A673 (cell line): ENCODE results near the gene DNAH9. TPM values are rescaled to one million over a fixed set of nuclear protein-coding genes. Genes with fewer than 3 reads are reported as not detected.
A peak's percentile ranks its signal among the peaks of the same experiment; 100 is the strongest.
"Not testable (repeated sequence)": the region's sequence is repeated elsewhere in the genome, so short reads cannot be mapped to it uniquely, and the experiment has no call there.

ENCODE experiments used
- BruUV-seq: library from RNA; stranded (reverse); fragments of 400-500 nt; replicated peaks from 2 replicates; lab custom pipeline; 2021; lab: Mats Ljungman, UMichigan
- CTCF ChIA-PET: fragments of 300-600 bp; sonication (Branson Sonifier 250); formaldehyde crosslinking; loops from one replicate; lab custom pipeline; 2022; ENCODE audit warnings: antibody characterized with exemption; lab: Charles Lee
- POLR2A ChIA-PET: fragments of 300-600 bp; sonication (Branson Sonifier 250); formaldehyde crosslinking; loops from one replicate; lab custom pipeline; 2022; ENCODE audit warnings: antibody characterized with exemption; ENCODE audit not compliant: low non-redundant PET; lab: Charles Lee
- DNase-seq: peaks from one replicate; pipeline ENCODE4 v3.0.0-alpha.2; 2015; ENCODE audit warnings: low spot score
- H3K27ac ChIP-seq: fragments of 200-600 bp; sonication (generic); 2 replicates; pipeline ENCODE4 v1.5.1; 2016; ENCODE audit warnings: mixed run types, low read depth, mild to moderate bottlenecking, mixed read lengths, antibody characterized with exemption, low read length; ENCODE audit not compliant: poor library complexity, severe bottlenecking
- H3K27me3 ChIP-seq: fragments of 200-600 bp; sonication (generic); replicated peaks from 2 replicates; pipeline ENCODE4 v1.6.1; 2017; ENCODE audit warnings: mixed run types, low read depth, mild to moderate bottlenecking, mixed read lengths, antibody characterized with exemption, low read length; ENCODE audit not compliant: insufficient read depth, poor library complexity
- H3K36me3 ChIP-seq: fragments of 200-600 bp; sonication (generic); 2 replicates; pipeline ENCODE4 v1.6.1; 2016; ENCODE audit warnings: mixed run types, mild to moderate bottlenecking, mixed read lengths, antibody characterized with exemption, low read length; ENCODE audit not compliant: insufficient read depth, poor library complexity, severe bottlenecking
- H3K4me1 ChIP-seq: fragments of 200-600 bp; sonication (generic); 2 replicates; pipeline ENCODE4 v1.6.1; 2017; ENCODE audit warnings: mixed run types, mild to moderate bottlenecking, mixed read lengths, antibody characterized with exemption, low read length; ENCODE audit not compliant: insufficient read depth, poor library complexity, severe bottlenecking
- H3K4me3 ChIP-seq: fragments of 200-600 bp; sonication (generic); 2 replicates; pipeline ENCODE4 v1.5.1; 2016; ENCODE audit warnings: low read depth, mixed run types, mild to moderate bottlenecking, mixed read lengths, low read length; ENCODE audit not compliant: poor library complexity, severe bottlenecking
- H3K9me3 ChIP-seq: fragments of 200-600 bp; sonication (generic); 2 replicates; pipeline ENCODE4 v1.6.1; 2016; ENCODE audit warnings: mixed run types, low read depth, mild to moderate bottlenecking, mixed read lengths, antibody characterized with exemption, low read length; ENCODE audit not compliant: poor library complexity, severe bottlenecking
- CTCF ChIP-seq: fragments of 300-800, 200-600 bp; sonication (generic); conservative IDR thresholded peaks from 2 replicates; pipeline ENCODE4 v1.5.1; 2017; ENCODE audit warnings: low read depth, mild to moderate bottlenecking, antibody characterized with exemption, low read length, moderate library complexity, mixed read lengths
- EZH2 ChIP-seq: fragments of 200-600 bp; sonication (generic); IDR thresholded peaks from 2 replicates; pipeline ENCODE4 v1.6.1; 2017; ENCODE audit warnings: borderline replicate concordance, low read depth, mild to moderate bottlenecking, mixed read lengths, antibody characterized with exemption, low read length; ENCODE audit not compliant: poor library complexity, severe bottlenecking
- intact Hi-C: fragments of 100-400 bp; cut with micrococcal nuclease; formaldehyde crosslinking; loops from one replicate; pipeline ENCODE4 v1.10.0; 2022; ENCODE audit not compliant: unreplicated experiment
- total RNA-seq: library from RNA; stranded (reverse); gene quantifications from 2 replicates; pipeline ENCODE4 v1.2.3, GENCODE V29; 2021

Gene DNAH9
- total RNA-seq, 1 experiment from 2014 or later, result 6.6 TPM

- TF ChIP-seq CTCF (no peak), EZH2 (no peak)
- intact Hi-C loops, result loop anchor here (10.0 kb wide), 4 partner anchors 158 to 1198 kb away; partner anchors contain the start of gene TMEM220
- BruUV-seq, result no TSS peak
Observed at GRCh38 chr17:11932337-11932898, 334.1 kb downstream of the DNAH9 start.

GRCh38 chr17:11935734-11936406 lies 337.6 kb downstream of the DNAH9 start:
- TF ChIP-seq CTCF (peak; percentile 97), EZH2 (no peak)
- Histone ChIP-seq H3K36me3 (no peaks in the 10 kb centered on the region), H3K9me3 (no peaks in the 10 kb centered on the region), H3K4me1 (no peaks in the 10 kb centered on the region), H3K27ac (no peak overlapping the region), H3K4me3 (no peak overlapping the region), H3K27me3 (no peaks in the 10 kb centered on the region)
- intact Hi-C loops, result loop anchor here (2.0 to 10.0 kb wide), 6 partner anchors 161 to 1201 kb away; partner anchors contain the start of gene TMEM220
- ChIA-PET CTCF (interaction anchor here (0.6 to 2.0 kb wide), 4 partner anchors 11 to 1060 kb away, joined by 3 to 9 read pairs (median 3); no protein-coding TSS in a partner anchor), POLR2A (no interaction called here)
- DNase-seq, result peak; percentile 88
- no TSS peak for BruUV-seq

More at GRCh38 chr17:11932337-11932898, 334.1 kb downstream of the DNAH9 start:
- Histone ChIP-seq H3K9me3 (no peaks in the 10 kb centered on the region), H3K36me3 (no peaks in the 10 kb centered on the region), H3K4me3 (no peak overlapping the region), H3K27me3 (no peaks in the 10 kb centered on the region), H3K27ac (no peak overlapping the region), H3K4me1 (no peaks in the 10 kb centered on the region)
- POLR2A ChIA-PET, result no interaction called here
- CTCF ChIA-PET, result no interaction called here
- DNase-seq, result no peak

- no TSS peak for BruUV-seq
Observed at GRCh38 chr17:11940904-11941303, 342.6 kb downstream of the DNAH9 start.

GRCh38 chr17:11943086-11943485 lies 344.8 kb downstream of the DNAH9 start:
- H3K27ac ChIP-seq, H3K36me3 ChIP-seq, H3K4me3 ChIP-seq, POLR2A ChIA-PET, CTCF ChIA-PET, DNase-seq, BruUV-seq, H3K4me1 ChIP-seq, H3K9me3 ChIP-seq, H3K27me3 ChIP-seq, intact Hi-C loops: not testable (repeated sequence)

More at GRCh38 chr17:11940904-11941303, 342.6 kb downstream of the DNAH9 start:
- no peaks in the 10 kb centered on the region for H3K27me3 ChIP-seq
- H3K27ac ChIP-seq, result no peak overlapping the region
- CTCF ChIA-PET, result no interaction called here
- POLR2A ChIA-PET, result no interaction called here
- H3K36me3 ChIP-seq, result no peaks in the 10 kb centered on the region
- intact Hi-C loops, result no loop called here
- no peak for DNase-seq
- no peak overlapping the region for H3K4me3 ChIP-seq
- H3K4me1 ChIP-seq, result no peaks in the 10 kb centered on the region
- TF ChIP-seq CTCF (no peak), EZH2 (no peak)
- H3K9me3 ChIP-seq, result no peaks in the 10 kb centered on the region
